HL-60 (cell line): ENCODE data around the gene STX1B.

Source experiments
- GABPA ChIP-seq: IDR thresholded peaks from 2 replicates; pipeline ENCODE4 v1.6.1; 2012; ENCODE audit warnings: low read depth
- POLR2AphosphoS5 ChIP-seq: IDR thresholded peaks from 2 replicates; pipeline ENCODE4 v1.6.1; 2012; ENCODE audit warnings: low read depth
- REST ChIP-seq: IDR thresholded peaks from 2 replicates; pipeline ENCODE4 v1.6.1; 2012; ENCODE audit warnings: low read depth; ENCODE audit not compliant: insufficient replicate concordance
- SPI1 ChIP-seq: IDR thresholded peaks from 2 replicates; pipeline ENCODE4 v1.6.1; 2012; ENCODE audit warnings: low read depth, mild to moderate bottlenecking, borderline replicate concordance
- TF ChIP-seq, protein P1 (sequence below): IDR thresholded peaks from one replicate; pipeline ENCODE4 v1.5.1; 2011; ENCODE audit warnings: low read length, control low read depth, inconsistent platforms; ENCODE audit not compliant: insufficient read depth

DNA sequence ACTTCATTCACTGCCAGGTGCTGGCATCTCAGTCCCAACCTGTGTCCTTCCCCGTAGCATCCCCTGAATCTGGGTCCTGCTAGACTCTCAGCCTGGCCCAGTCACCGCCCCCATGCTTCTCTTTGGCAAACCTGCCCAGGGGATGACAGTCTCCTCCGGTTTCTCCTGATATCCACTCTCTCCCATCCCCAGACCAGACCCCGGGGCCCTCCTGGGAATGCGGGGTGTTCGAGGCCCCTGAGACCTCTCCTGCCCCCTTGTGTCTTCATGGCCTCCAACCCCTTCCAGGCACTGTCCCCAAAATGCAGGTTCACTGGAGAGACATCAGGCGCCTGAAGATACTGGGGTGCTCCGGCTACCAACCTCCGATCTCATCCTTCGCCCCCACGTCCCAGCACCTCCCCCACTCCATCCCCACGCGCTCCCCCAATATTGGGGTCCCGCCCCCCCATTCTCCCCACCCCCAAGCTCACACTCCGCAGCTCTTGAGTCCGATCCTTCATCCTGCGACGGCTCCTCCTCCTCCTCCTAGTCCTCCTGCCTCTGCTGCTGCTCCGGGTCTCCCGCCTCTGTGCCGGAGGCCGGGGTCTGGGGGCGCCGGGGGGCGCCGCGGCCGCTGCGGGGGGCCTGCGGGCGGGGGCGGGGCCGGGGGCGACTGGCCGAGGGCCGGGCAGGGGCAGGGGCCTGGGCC is 399 bp downstream of the STX1B start:
- TF ChIP-seq, protein P1, sequence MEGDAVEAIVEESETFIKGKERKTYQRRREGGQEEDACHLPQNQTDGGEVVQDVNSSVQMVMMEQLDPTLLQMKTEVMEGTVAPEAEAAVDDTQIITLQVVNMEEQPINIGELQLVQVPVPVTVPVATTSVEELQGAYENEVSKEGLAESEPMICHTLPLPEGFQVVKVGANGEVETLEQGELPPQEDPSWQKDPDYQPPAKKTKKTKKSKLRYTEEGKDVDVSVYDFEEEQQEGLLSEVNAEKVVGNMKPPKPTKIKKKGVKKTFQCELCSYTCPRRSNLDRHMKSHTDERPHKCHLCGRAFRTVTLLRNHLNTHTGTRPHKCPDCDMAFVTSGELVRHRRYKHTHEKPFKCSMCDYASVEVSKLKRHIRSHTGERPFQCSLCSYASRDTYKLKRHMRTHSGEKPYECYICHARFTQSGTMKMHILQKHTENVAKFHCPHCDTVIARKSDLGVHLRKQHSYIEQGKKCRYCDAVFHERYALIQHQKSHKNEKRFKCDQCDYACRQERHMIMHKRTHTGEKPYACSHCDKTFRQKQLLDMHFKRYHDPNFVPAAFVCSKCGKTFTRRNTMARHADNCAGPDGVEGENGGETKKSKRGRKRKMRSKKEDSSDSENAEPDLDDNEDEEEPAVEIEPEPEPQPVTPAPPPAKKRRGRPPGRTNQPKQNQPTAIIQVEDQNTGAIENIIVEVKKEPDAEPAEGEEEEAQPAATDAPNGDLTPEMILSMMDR = no peak
- TF ChIP-seq POLR2AphosphoS5 (no peak), REST (no peak), SPI1 (no peak), GABPA (no peak)
